H1 (cell line): ENCODE data around the gene SPOP. TPM values are rescaled to one million over a fixed set of nuclear protein-coding genes. Genes with fewer than 3 reads are reported as not detected.

Experiments
- CTCF ChIA-PET: fragments of 300-600 bp; sonication (Branson Sonifier 250); formaldehyde crosslinking; loops from one replicate; lab custom pipeline; 2021; ENCODE audit not compliant: partially characterized antibody; lab: Charles Lee
- POLR2A ChIA-PET: fragments of 300-600 bp; sonication (Branson Sonifier 250); formaldehyde crosslinking; loops from one replicate; lab custom pipeline; 2021; ENCODE audit warnings: inconsistent platforms; ENCODE audit not compliant: partially characterized antibody; lab: Charles Lee
- DNase-seq, 2 experiments: peaks; one replicate each; pipeline versions ENCODE4 v3.0.0 to v3.0.0-alpha.2; 2010 to 2022; ENCODE audit warnings: low spot score in 2 of 2, low read depth in 1 of 2, mixed read lengths in 1 of 2
- FAIRE-seq: peaks from 2 replicates; lab custom pipeline; 2011; peaks lifted over from hg19 to GRCh38; lab: Jason Lieb, UNC
- H2AFZ ChIP-seq: 2 replicates; pipeline ENCODE4 v1.8.1; 2012; ENCODE audit warnings: low read length, inconsistent platforms
- H2AK5ac ChIP-seq: 2 replicates; pipeline ENCODE4 v1.6.1; 2013; ENCODE audit warnings: low read depth, low read length
- H2BK120ac ChIP-seq: replicated peaks from 2 replicates; pipeline ENCODE3; 2013; ENCODE audit warnings: low read depth, low read length, inconsistent platforms
- H2BK12ac ChIP-seq: 2 replicates; pipeline ENCODE4 v1.6.1; 2013; ENCODE audit warnings: low read depth, low read length
- H2BK15ac ChIP-seq: 2 replicates; pipeline ENCODE4 v1.6.1; 2013; ENCODE audit warnings: low read length
- H2BK20ac ChIP-seq: 2 replicates; pipeline ENCODE4 v1.6.1; 2013; ENCODE audit warnings: low read length
- H2BK5ac ChIP-seq: 2 replicates; pipeline ENCODE4 v1.6.1; 2013; ENCODE audit warnings: low read depth, low read length
- H3K14ac ChIP-seq: 2 replicates; pipeline ENCODE4 v1.6.1; 2013; ENCODE audit warnings: inconsistent platforms; ENCODE audit not compliant: insufficient read length
- H3K18ac ChIP-seq: 2 replicates; pipeline ENCODE4 v1.6.1; 2013; ENCODE audit warnings: low read length; ENCODE audit errors: extremely low read depth
- H3K23ac ChIP-seq: 2 replicates; pipeline ENCODE4 v1.6.1; 2013; ENCODE audit warnings: inconsistent platforms; ENCODE audit not compliant: insufficient read length
- H3K23me2 ChIP-seq: 2 replicates; pipeline ENCODE4 v1.6.1; 2013; ENCODE audit warnings: low read depth, low read length
- H3K27ac ChIP-seq: 2 replicates; pipeline ENCODE4 v1.6.1; 2011; ENCODE audit warnings: low read depth, low read length, inconsistent platforms
- H3K27me3 ChIP-seq, 4 experiments: replicated peaks in 1 of 4; 1 replicate in 1 of 4; 2 replicates in 3 of 4; pipeline versions ENCODE4 v1.6.1 to v1.8.1; 2011 to 2013; ENCODE audit warnings: low read length in 3 of 4, mild to moderate bottlenecking in 3 of 4, inconsistent platforms in 2 of 4, mixed read lengths in 2 of 4, moderate library complexity in 1 of 4; ENCODE audit not compliant: control insufficient read depth in 3 of 4, insufficient read depth in 3 of 4; ENCODE audit errors: extremely low read depth in 1 of 4
- H3K36me3 ChIP-seq, 4 experiments: 2 replicates each; pipeline versions ENCODE4 v1.6.1 to v1.8.1; 2011 to 2013; ENCODE audit warnings: mild to moderate bottlenecking in 4 of 4, low read length in 3 of 4, moderate library complexity in 2 of 4, control low read depth in 1 of 4, inconsistent platforms in 1 of 4; ENCODE audit not compliant: insufficient read depth in 4 of 4, control insufficient read depth in 2 of 4
- H3K4ac ChIP-seq: replicated peaks from 2 replicates; pipeline ENCODE3; 2013; ENCODE audit warnings: low read length, low read depth, mixed read lengths, inconsistent platforms; ENCODE audit not compliant: insufficient read length
- H3K4me1 ChIP-seq, 4 experiments: replicated peaks in 1 of 4; 1 replicate in 1 of 4; 2 replicates in 3 of 4; pipeline versions ENCODE4 v1.6.1 to v1.8.1; 2011 to 2013; ENCODE audit warnings: low read length in 3 of 4, inconsistent platforms in 2 of 4, mixed read lengths in 1 of 4; ENCODE audit not compliant: insufficient read depth in 4 of 4, control insufficient read depth in 3 of 4
- H3K4me2 ChIP-seq, 2 experiments: 2 replicates each; pipeline versions ENCODE4 v1.6.1 to v1.8.1; 2011 to 2013; ENCODE audit warnings: low read depth in 2 of 2, low read length in 2 of 2, control low read depth in 1 of 2, inconsistent platforms in 1 of 2, mild to moderate bottlenecking in 1 of 2; ENCODE audit not compliant: insufficient read depth in 1 of 2
- H3K4me3 ChIP-seq, 4 experiments: fragments of 200-600, 300-600 bp in 1 of 4; sonication (generic), shearing (Covaris generic), sonication (Bioruptor Twin) in 1 of 4; 2 replicates each; pipeline versions ENCODE4 v1.5.1 to v1.8.1; 2011 to 2016; ENCODE audit warnings: low read length in 4 of 4, low read depth in 3 of 4, control low read depth in 2 of 4, inconsistent platforms in 2 of 4, mild to moderate bottlenecking in 2 of 4, mixed read lengths in 1 of 4, moderate library complexity in 1 of 4; ENCODE audit not compliant: insufficient read depth in 2 of 4; ENCODE audit errors: extremely low read depth in 1 of 4
- H3K56ac ChIP-seq: replicated peaks from 2 replicates; pipeline ENCODE3; 2013; ENCODE audit warnings: low read depth, mild to moderate bottlenecking, mixed read lengths, low read length, inconsistent platforms; ENCODE audit not compliant: insufficient read length
- H3K79me1 ChIP-seq: 2 replicates; pipeline ENCODE4 v1.6.1; 2013; ENCODE audit warnings: low read depth, low read length, control low read depth
- H3K79me2 ChIP-seq, 2 experiments: 2 replicates each; pipeline versions ENCODE4 v1.6.1 to v1.8.1; 2012 to 2013; ENCODE audit warnings: low read length in 2 of 2, mild to moderate bottlenecking in 2 of 2, inconsistent platforms in 1 of 2; ENCODE audit not compliant: insufficient read depth in 2 of 2, control insufficient read depth in 1 of 2
- H3K9ac ChIP-seq, 4 experiments: replicated peaks in 1 of 4; 1 replicate in 1 of 4; 2 replicates in 3 of 4; pipeline versions ENCODE4 v1.6.1 to v1.8.1; 2011 to 2013; ENCODE audit warnings: low read depth in 3 of 4, low read length in 3 of 4, control low read depth in 2 of 4, mild to moderate bottlenecking in 2 of 4, moderate library complexity in 2 of 4, inconsistent platforms in 1 of 4; ENCODE audit errors: extremely low read depth in 1 of 4
- H3K9me3 ChIP-seq, 2 experiments: 2 replicates each; pipeline versions ENCODE4 v1.6.1 to v1.8.1; 2012 to 2013; ENCODE audit warnings: mild to moderate bottlenecking in 2 of 2, moderate library complexity in 2 of 2, control low read depth in 1 of 2, inconsistent platforms in 1 of 2, low read depth in 1 of 2, low read length in 1 of 2, mixed read lengths in 1 of 2; ENCODE audit not compliant: insufficient read depth in 2 of 2
- H4K20me1 ChIP-seq, 2 experiments: replicated peaks in 1 of 2; 2 replicates each; pipeline versions ENCODE3 to v1.8.1; 2011 to 2013; ENCODE audit warnings: inconsistent platforms in 2 of 2, low read length in 2 of 2, mild to moderate bottlenecking in 1 of 2; ENCODE audit not compliant: insufficient read depth in 2 of 2, control insufficient read depth in 1 of 2
- H4K5ac ChIP-seq: 2 replicates; pipeline ENCODE4 v1.6.1; 2013; ENCODE audit warnings: low read length, low read depth, mixed read lengths, inconsistent platforms; ENCODE audit not compliant: insufficient read length
- H4K8ac ChIP-seq: 2 replicates; pipeline ENCODE4 v1.8.0; 2013; ENCODE audit warnings: mild to moderate bottlenecking, moderate library complexity, low read length, inconsistent platforms; ENCODE audit not compliant: insufficient read depth; ENCODE audit errors: extremely low read depth
- H4K91ac ChIP-seq: replicated peaks from 2 replicates; pipeline ENCODE3; 2013; ENCODE audit warnings: low read length, mixed read lengths, inconsistent platforms; ENCODE audit not compliant: insufficient read length
- CBX5 ChIP-seq: fragments of 300-800, 300-1000 bp; sonication (generic); IDR thresholded peaks from 2 replicates; pipeline ENCODE4 v1.7.1; 2016; ENCODE audit warnings: antibody characterized with exemption, low read length, low read depth
- CREB1 ChIP-seq: IDR thresholded peaks from 2 replicates; pipeline ENCODE4 v1.6.1; 2012; ENCODE audit warnings: inconsistent platforms
- CTBP2 ChIP-seq: IDR thresholded peaks from 2 replicates; pipeline ENCODE4 v1.7.0; 2011; ENCODE audit warnings: borderline replicate concordance, mild to moderate bottlenecking, moderate library complexity, mixed read lengths, low read length; ENCODE audit not compliant: insufficient read depth, insufficient read length
- JUND ChIP-seq: IDR thresholded peaks from 2 replicates; pipeline ENCODE4 v1.6.1; 2011; ENCODE audit warnings: mild to moderate bottlenecking, improper control_type of control experiment, low read length
- KDM1A ChIP-seq: fragments of 200-600, 300-600 bp; sonication (generic); IDR thresholded peaks from 2 replicates; pipeline ENCODE4 v1.7.1; 2016; ENCODE audit warnings: mild to moderate bottlenecking, low read length, borderline replicate concordance
- NANOG ChIP-seq: IDR thresholded peaks from 2 replicates; pipeline ENCODE4 v1.6.1; 2011; ENCODE audit warnings: low read length, low read depth, mild to moderate bottlenecking, inconsistent platforms; ENCODE audit not compliant: insufficient read depth, poor library complexity, severe bottlenecking
- RNF2 ChIP-seq: fragments of 200-900, 300-1000 bp; sonication (generic); IDR thresholded peaks from 2 replicates; pipeline ENCODE4 v1.7.1; 2016; ENCODE audit warnings: borderline replicate concordance, low read depth, mild to moderate bottlenecking, antibody characterized with exemption, low read length; ENCODE audit not compliant: poor library complexity, severe bottlenecking; ENCODE audit errors: missing control alignments
- WGBS, 2 experiments: shearing (Covaris generic) in 1 of 2; methylation state at CpG; one replicate each; pipeline versions ENCODE4 v1.1.6 to v1.1.7; 2013 to 2015; ENCODE audit warnings: low lambda C conversion rate in 2 of 2, mixed read lengths in 2 of 2, inconsistent platforms in 1 of 2, low coverage in 1 of 2, missing lambda C conversion rate in 1 of 2; ENCODE audit not compliant: insufficient replicate concordance in 2 of 2, insufficient coverage in 1 of 2, insufficient read length in 1 of 2; ENCODE audit errors: extremely low coverage in 1 of 2, missing lambda C conversion rate in 1 of 2; 5-methylcytosine and 5-hydroxymethylcytosine counted together
- polyA plus RNA-seq, 7 experiments: library from polyadenylated mRNA; depleted of rRNA in 3 of 7; stranded (reverse) in 5 of 7; unstranded in 2 of 7; fragments of >200 nt in 5 of 7; fragments of 200-250 nt in 2 of 7; gene quantifications; 1 replicate in 5 of 7; 2 replicates in 1 of 7; 4 replicates in 1 of 7; pipeline versions ENCODE4 v1.2.1 to v1.2.3, GENCODE V29; 2011 to 2013; ENCODE audit warnings: missing spikeins in 2 of 7, mixed read lengths in 2 of 7
- total RNA-seq: library from RNA; stranded (reverse); fragmentation: NEBNext Ultra II Directional; extraction: Animal tissue kit (Norgen Biotek cat#: 25700); gene quantifications from 2 replicates; pipeline ENCODE4 v1.2.1, GENCODE V29; 2021

Gene SPOP
- total and polyA plus RNA-seq, 2 of the 8 experiments (the other 6 are each of a cell fraction or from before 2014, with no cell fraction given): 13.3 to 25.6 TPM

DNA sequence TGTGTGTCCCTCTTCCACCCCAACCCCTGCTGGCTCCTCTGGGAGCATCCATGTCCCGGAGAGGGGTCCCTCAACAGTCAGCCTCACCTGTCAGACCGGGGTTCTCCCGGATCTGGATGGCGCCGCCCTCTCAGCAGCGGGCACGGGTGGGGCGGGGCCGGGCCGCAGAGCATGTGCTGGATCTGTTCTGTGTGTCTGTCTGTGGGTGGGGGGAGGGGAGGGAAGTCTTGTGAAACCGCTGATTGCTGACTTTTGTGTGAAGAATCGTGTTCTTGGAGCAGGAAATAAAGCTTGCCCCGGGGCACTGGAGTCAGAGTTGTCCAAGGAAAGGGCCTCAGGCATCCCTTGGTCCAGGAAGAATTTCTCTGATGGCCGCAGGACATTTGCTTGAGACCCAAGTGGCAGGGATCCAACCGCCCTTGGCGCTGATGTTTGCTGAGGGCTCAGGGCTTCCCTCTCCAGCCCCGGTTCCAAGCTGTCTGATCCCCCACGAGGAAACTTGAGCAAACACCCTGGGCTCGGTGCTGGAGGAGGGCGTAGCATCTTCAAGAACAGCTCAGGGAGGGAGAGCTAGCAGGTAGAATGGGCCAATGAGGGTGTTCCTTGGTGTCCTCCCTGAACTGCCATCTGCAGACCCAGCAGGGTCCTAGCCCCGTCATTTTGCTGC is 97.7 kb downstream of the SPOP start:
- peaks cover 10% of the 10 kb centered on the region for H3K23me2 ChIP-seq
- no peak overlapping the region for H3K27ac ChIP-seq
- no peak for TF ChIP-seq CTBP2
- peak; percentile 55; the same call in 1 of the 2 replicates for TF ChIP-seq KDM1A
- no peak for TF ChIP-seq RNF2
- no peak for TF ChIP-seq NANOG
- no peak for TF ChIP-seq JUND
- TF ChIP-seq CREB1: no peak
- no peak for TF ChIP-seq CBX5
- 88% methylated on average over 11 of the region's 21 CpGs; no CpG with 5 or more reads in 1 of the 2 experiments for WGBS, 2 experiments
- ChIA-PET POLR2A (interaction anchor here (0.6 to 1.9 kb wide), 2 partner anchors 12 to 118 kb away, joined by 3 to 4 read pairs; no protein-coding TSS in a partner anchor), CTCF (interaction anchor here (0.6 to 2.5 kb wide), 16 partner anchors 9 to 446 kb away, joined by 3 to 10 read pairs (median 3); partner anchors contain the start of gene SLC35B1)
- H3K27me3 ChIP-seq: peaks cover 4 to 14% (median 8%) of the 10 kb centered on the region in 4 experiments; a peak in 5 of 7 replicates
- no peaks in the 10 kb centered on the region for H3K9me3 ChIP-seq
- H2BK12ac ChIP-seq: no peak overlapping the region
- H3K4me2 ChIP-seq: no peak overlapping the region
- no peak overlapping the region for H4K8ac ChIP-seq
- no peaks in the 10 kb centered on the region for H3K36me3 ChIP-seq
- H2BK20ac ChIP-seq: no peak overlapping the region
- H3K14ac ChIP-seq: no peak overlapping the region
- H4K5ac ChIP-seq: no peak overlapping the region
- H2AFZ ChIP-seq: no peak overlapping the region
- DNase-seq (no peak), FAIRE-seq (no peak)
- no peak overlapping the region; the same call in none of the 2 replicates for H2BK15ac ChIP-seq
- no peak overlapping the region for H4K91ac ChIP-seq
- peaks cover 0 to 15% (median 9%) of the 10 kb centered on the region in 4 experiments; a peak in 6 of 7 replicates for H3K4me1 ChIP-seq
- no peak overlapping the region for H2BK120ac ChIP-seq
- H4K20me1 ChIP-seq: peaks cover 0 to 4% of the 10 kb centered on the region in 2 experiments
- H3K79me1 ChIP-seq: no peaks in the 10 kb centered on the region
- no peak overlapping the region for H3K4me3 ChIP-seq
- H3K9ac ChIP-seq: no peak overlapping the region
- H3K23ac ChIP-seq: no peak overlapping the region
- H2BK5ac ChIP-seq: no peak overlapping the region
- H3K79me2 ChIP-seq: no peaks in the 10 kb centered on the region
- no peak overlapping the region for H2AK5ac ChIP-seq
- H3K18ac ChIP-seq: no peak overlapping the region
- H3K4ac ChIP-seq: no peak overlapping the region
- H3K56ac ChIP-seq: no peak overlapping the region
